Cardiac septum (tissue), 1 donor: ENCODE data around the gene ADAMTS6. TPM values are rescaled to one million over a fixed set of nuclear protein-coding genes. Genes with fewer than 3 reads are reported as not detected.
"Not testable (repeated sequence)": the region's sequence is repeated elsewhere in the genome, so short reads cannot be mapped to it uniquely, and the experiment has no call there.

ENCODE experiments used
- DNase-seq: peaks from one replicate; pipeline ENCODE4 v3.0.0-alpha.2; 2020; ENCODE audit warnings: low spot score
- intact Hi-C: fragments of 100-400 bp; cut with DNase I; formaldehyde crosslinking; loops from one replicate; pipeline ENCODE4 v1.14.0; 2022
- total RNA-seq: library from RNA; stranded (reverse); fragmentation: NEBNext Ultra II Directional; extraction: Animal tissue kit (Norgen Biotek cat#: 25700); gene quantifications from one replicate; pipeline ENCODE4 v1.2.1, GENCODE V29; 2021
- donor health status: DM: no; HTN: no; CAD: no.

ADAMTS6 gene
- total RNA-seq, 1 donor from 2014 or later, result 1.9 TPM

DNA sequence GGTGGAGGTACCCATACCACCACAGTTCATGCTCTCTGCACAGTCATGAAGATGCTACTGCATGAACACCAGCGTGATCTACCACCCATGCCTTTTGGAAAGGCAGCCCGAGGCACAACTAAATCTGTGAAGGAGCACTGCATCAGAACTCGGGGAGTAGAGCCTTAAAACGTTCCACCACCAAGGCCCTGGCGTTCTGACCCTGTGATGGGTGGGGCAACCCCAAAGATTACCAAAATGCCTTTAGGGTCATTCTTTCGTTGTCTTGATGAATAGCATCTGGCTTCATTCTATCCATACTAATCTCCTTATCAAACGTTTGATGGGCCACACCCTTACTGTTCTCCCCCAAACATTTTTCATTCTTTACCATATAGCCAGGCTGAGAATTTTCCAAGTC lies 97.9 kb downstream of the ADAMTS6 start:
- intact Hi-C loops, result no loop called here
- DNase-seq, result no peak

DNA sequence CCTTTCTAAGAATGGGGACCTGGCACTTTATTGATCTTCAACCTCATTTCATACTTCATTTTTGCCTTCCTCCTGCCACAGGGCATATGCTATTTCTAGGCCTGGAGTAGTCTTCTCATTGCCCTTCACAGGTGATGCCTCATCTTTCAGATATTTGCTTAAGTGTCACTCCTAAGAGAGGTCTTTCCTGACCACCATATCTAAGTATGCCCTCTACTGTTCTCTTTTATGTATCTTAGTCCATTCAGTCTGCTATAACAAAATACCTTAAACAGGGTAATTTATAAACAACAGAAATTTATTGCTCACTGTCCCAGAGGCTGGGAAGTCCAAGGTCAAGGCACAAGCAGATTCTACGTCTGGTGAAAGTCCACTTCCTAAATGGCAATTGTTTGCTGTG lies 99.1 kb downstream of the ADAMTS6 start:
- DNase-seq, result no peak
- intact Hi-C loops, result no loop called here

- DNase-seq, intact Hi-C loops: not testable (repeated sequence)
These were observed 111.2 kb downstream of the ADAMTS6 start for GRCh38 chr5:65370505-65370904.

DNA sequence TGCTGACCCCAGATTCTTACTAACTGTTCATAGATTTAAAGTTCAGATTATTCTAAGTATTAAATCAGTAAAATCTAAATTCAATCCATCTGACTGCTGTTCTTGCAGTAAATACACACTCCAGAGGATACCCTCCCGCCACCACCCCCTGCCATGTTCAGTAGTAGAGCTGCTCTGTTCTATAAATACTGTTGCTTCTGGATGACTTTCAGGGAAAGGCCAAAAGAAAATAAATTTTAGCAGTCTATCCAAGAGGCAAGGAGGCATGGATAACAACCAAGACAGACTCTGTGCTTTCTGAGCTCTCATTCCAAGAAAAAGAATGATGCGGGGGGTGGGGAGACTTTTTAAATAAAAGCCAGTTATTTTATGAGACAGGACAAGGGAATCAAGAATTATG lies 115.1 kb downstream of the ADAMTS6 start:
- intact Hi-C loops, result no loop called here
- no peak for DNase-seq

DNA sequence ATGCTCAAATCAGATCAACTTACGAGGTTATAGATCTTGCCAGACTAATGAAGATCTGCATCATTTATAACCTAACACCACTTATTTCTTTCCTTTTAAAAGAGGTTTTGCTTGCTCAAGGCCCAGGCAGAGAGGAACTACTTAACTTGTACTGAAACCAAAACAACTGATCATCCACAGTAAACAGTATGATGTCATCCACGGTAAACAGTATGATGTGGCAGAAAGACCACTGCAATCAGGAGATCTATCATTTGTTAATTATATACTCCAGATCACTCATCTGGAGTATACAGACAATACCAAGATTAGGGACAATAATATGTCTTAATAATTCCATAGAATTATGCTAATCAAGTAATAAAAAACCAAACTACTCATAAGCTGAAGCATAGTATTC lies 116.8 kb downstream of the ADAMTS6 start:
- intact Hi-C loops, result no loop called here

DNA sequence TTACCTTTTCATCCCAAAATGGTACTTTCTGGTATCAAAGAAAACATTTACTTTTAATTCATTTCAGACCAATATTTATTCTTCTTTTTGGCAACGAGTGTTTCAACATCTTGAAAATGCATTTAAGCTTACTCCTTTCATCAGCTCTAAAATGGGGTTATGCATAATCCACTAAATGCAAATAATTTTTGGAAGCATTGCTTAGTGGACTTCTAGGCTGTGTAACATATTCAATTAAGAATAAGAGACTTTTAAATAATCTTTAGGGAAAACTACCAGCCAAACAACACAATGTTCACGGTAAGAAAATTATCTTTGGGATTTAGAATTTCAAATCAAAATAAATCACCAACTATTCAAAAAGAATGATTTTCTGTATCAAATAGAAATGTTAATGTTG lies 118.2 kb downstream of the ADAMTS6 start:
- intact Hi-C loops, result no loop called here
- no peak for DNase-seq

More for the DNA sequence above, 116.8 kb downstream of the ADAMTS6 start:
- DNase-seq, result no peak

GRCh38 chr5:65359981-65360380 lies 121.7 kb downstream of the ADAMTS6 start:
- DNase-seq, result no peak
- intact Hi-C loops, result no loop called here

GRCh38 chr5:65359569-65359968 lies 122.2 kb downstream of the ADAMTS6 start:
- DNase-seq, result no peak
- intact Hi-C loops, result no loop called here

GRCh38 chr5:65356274-65356673 lies 125.4 kb downstream of the ADAMTS6 start:
- intact Hi-C loops, result no loop called here
- DNase-seq, result no peak

DNA sequence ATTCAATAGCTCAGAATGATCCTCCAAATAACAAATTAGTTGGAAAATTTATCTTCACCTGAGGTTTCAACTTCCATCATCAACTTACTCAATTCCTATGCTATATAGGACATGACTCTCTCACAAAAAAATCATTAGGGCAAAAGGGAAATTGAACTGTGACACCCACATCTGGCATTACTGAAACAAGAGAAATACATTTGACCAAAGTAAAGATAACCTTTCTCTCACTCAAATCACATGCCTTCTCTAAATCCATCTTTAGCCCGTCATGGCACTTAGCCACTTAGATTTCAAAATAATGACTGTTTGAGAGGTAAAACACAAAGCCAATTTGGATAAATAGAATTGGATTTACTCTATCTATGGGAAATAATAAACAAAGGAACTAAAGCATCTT lies 126.4 kb downstream of the ADAMTS6 start:
- intact Hi-C loops, result no loop called here
- DNase-seq, result no peak

DNA sequence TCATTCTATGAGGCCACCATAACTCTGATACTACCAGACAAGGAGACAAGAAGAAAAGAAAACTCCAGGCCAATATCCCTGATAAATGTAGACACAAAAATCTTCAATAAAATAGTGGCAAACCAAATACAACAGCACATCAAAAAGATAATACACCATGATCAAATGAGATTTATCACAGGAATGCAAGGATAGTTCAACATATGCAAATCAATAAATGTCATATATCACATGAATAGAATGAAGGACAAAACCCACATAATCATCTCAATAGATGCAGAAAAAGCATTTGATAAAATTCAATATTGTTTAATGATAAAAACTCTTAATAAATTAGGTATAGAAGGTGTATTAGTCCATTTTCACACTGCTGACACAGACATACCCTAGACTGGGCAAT lies 139.9 kb downstream of the ADAMTS6 start:
- no peak for DNase-seq
- intact Hi-C loops, result no loop called here

DNA sequence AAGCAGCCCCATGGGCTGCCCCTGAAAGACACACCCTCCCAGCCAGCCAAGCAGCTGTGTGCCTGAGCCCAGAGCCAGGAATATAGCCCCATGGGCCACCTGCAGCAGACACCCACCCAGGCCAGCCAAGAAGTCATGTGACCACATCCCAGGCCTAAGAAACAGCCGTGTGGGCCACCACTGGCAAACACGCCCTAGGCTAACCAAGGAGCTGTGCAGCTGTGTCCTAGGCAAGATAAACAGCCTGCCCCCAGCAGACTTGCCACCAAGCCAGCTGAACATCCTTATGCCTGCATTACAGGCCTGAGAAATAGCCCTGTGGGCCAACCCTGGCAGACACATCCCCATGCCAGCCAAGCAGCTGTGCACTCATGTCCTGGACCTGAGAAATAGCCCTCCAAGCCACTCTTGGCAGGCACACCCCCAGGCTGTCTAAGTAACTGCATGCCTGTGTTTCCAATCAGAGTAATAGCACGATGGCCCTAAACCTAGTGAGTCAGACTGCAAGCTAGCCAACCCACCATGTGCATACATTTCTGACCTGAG lies 143.0 kb downstream of the ADAMTS6 start:
- DNase-seq, result no peak
- intact Hi-C loops, result no loop called here

DNA sequence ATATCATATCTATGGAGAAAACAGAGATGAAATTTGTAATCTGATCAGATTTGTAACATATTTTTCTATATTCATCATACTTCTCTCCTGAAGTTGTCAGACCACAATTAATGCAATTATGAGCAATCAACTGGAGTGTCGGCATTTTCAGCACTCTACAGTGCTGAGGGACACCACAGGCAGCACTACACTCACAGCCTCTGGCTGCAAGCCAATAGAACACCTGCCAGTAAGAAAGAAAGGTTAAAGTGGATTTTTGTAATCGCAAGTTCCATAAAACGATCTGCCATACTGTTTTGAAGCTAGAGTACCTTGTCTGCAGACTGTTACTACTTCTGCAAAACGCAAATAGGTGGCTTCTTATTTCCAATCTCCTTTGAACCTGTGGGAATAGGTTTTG lies 147.6 kb downstream of the ADAMTS6 start:
- intact Hi-C loops, result no loop called here

DNA sequence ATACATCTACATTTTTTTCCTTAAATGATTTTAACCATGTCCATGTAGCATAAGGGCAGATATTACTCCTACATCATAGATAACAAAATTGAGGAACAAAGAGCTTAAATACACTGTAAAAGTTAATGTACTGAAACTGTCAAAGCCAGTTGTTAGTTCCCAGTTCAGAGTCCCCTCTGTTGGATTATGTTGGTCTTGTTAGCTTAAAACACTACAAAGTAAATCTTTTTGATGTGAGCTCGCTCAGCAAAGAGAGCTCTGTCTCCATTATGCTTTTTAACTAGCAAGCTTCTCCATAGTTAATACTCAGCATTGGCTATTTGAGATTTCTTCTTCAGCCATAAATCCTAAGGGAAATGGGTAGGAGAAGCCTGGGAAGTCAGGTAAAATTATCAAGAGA lies 149.1 kb downstream of the ADAMTS6 start:
- intact Hi-C loops, result no loop called here
- DNase-seq, result no peak

More for the DNA sequence above, 147.6 kb downstream of the ADAMTS6 start:
- DNase-seq, result no peak

DNA sequence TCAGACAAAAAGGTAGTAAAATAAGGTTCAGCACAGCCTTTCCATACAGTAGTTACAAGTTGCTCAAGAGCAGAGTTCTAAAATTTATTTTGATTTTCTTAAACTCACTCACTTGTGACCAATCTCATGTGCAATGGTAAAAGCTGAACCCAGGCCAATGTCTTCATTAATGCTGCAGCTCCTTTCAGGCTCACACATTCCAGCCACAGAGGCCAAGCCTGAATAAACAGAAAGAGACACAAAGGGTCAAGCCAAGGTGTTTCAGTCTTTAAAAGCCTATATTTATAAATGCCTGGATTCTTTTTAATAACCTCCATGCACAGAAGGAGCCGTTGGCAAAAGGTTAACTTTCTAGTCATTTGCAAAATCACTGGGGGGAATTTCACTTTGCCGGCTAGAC lies 152.5 kb downstream of the ADAMTS6 start:
- intact Hi-C loops, result no loop called here
- no peak for DNase-seq

DNA sequence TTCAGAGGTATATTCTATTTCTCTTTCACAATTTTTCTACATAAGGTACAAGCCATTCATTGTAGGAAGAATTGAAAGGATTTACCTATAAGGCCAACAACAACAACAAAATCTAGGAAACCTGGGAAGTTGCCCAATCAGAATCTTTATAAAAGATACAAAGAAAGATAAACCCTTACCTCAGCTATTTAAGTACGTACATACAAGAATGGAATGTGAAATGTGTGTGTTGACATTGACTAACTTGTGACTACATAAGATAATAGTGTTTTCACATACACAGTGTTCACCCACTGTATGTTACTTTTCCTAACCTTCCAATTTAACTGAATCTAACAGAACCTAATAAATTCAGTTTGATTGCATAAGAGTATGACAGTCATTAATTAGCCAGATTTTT lies 154.1 kb downstream of the ADAMTS6 start:
- intact Hi-C loops, result no loop called here
- no peak for DNase-seq

GRCh38 chr5:65326922-65327321 lies 154.8 kb downstream of the ADAMTS6 start:
- DNase-seq, result no peak
- intact Hi-C loops, result no loop called here

DNA sequence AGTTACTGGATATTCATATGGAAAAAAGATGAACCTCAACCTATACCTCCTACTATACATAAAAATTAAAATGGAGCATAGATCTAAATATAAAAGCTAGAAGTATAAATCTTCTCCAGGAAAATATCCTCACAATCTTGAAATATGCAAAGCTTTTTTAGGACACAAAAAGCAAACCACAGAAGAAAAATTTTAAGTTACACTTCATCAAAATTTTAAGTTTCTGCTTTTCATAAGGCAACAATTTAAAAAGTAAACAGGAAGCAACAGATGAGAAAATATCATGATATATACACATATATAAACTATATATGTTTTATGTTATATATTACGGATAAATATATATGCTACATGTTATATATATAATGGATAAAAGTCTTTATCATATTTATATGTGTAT lies 157.5 kb downstream of the ADAMTS6 start:
- DNase-seq, result no peak
- intact Hi-C loops, result no loop called here

GRCh38 chr5:65320704-65321103 lies 161.0 kb downstream of the ADAMTS6 start:
- DNase-seq, intact Hi-C loops: not testable (repeated sequence)

DNA sequence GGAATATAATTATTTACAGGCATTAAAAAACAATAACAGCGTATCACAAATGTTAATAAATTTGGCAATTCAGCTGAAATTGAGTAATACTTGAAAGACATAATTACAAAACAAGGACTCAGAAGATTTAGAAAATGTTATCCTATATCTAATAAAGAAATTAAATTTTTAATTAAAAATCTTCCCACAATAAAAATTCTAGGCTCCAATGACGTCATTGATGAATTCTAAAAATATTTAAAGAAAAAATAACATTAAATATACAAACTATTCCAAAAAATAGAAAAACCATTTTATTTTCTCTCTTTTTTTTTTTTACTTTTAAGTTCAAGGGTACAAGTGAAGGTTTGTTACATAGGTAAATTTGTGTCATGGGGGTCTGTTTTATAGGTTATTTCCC lies 161.5 kb downstream of the ADAMTS6 start:
- DNase-seq, result no peak
- intact Hi-C loops, result no loop called here

DNA sequence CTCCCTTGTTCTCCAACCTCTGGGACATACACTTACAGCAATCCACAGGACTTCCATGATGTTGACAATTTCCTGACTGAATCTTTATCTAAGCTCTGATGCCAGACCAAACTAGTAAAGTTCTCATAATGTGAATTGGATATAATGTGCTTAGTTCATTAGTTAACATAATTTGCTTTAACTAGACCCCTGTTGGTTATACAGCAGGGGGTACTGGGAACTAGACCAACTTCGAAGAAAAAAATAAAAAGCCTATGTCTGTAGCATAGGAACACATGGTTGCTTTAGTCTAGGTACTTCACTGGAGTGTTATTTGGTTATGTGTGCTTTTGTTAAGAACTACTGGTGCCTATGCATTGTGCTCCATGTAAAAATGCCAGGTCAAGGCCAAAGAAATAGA lies 173.8 kb downstream of the ADAMTS6 start:
- no peak for DNase-seq
- intact Hi-C loops, result no loop called here

DNA sequence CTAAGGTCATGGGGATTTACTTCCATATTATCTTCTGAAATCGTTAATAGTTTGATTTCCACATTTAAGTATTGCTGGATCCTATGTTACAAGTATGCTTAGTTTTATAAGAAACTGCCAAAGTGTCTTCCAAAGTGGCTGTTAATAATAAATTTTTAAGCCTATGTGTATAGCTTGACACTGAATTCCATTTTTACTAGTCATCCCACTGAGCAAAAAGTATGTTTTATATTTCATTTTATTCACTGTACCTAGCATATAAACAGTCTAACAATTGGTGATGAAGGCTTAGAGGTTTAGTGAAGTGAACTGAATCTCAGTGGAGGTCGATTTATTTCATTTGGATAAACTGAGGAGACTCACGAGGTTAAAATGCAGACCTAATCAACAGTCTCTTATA lies 174.6 kb downstream of the ADAMTS6 start:
- intact Hi-C loops, result no loop called here
- DNase-seq, result no peak
